IPS-NIHi7 (cell line): ENCODE data around the gene BBX.

Experiments used
- DNase-seq: peaks from one replicate; pipeline ENCODE4 v3.0.0; 2012; ENCODE audit warnings: mixed read lengths; ENCODE audit errors: extremely low spot score

BBX gene

DNA sequence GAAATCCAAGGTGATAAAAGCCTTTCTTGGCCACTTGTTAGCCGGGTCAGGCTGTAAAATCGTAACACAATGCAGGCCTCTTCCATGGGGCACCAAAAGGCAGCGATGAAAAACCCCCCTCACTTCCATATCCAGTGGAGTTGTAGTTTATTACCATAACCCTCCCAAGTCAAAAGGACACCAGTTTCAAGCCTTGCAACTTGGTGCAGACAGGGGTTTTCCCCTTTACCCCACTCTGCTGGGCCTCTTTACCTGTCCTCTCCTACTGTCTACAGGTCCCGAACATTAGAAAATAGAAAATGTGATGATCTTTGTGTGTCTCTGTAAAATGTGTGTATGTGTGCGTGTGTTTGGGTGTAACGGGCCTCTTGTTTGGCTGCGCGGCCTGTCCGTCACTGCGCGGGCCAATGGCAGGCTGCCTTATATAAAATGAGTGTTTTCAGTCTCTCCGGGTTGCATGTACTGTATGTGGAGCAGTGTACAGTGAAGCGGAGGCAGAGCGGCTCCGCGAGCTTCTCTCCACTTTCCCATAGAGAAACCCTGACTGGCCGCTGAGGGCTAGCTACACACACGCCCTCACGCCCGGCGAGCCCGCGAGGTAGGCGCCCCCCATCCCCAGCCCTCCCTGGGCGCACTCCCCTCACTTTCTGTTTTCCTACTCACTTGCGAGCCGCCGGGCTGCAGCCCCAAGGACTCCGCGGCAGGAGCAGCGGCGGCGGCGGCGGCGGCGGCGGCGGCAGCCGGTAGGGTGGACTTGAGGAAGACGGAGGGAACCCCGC, at the start of gene BBX:
TSS of gene BBX (plus strand) at position 453 of the 779 bp plus-strand sequence. CDS start 187,499 bp downstream, outside the sequence.
- peak; percentile 85 for DNase-seq

DNA sequence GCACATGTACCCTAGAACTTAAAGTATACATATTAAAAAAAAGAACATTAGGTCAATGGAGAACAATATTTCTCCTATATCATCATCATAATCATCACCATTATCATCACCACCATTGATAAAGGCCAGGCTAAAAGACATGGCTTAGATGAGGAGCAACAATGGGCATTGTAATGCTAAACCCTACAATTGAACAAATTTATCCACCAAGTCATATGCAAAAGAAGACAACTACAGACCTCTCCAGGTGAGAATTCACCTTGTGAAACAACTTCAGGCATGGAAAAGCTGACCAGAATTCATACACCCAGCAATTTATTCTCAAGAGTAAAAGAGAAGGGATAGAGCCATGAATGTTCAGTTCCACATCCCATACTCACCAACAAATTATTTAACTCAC, 46.3 kb upstream of the BBX start:
- no peak for DNase-seq

DNA sequence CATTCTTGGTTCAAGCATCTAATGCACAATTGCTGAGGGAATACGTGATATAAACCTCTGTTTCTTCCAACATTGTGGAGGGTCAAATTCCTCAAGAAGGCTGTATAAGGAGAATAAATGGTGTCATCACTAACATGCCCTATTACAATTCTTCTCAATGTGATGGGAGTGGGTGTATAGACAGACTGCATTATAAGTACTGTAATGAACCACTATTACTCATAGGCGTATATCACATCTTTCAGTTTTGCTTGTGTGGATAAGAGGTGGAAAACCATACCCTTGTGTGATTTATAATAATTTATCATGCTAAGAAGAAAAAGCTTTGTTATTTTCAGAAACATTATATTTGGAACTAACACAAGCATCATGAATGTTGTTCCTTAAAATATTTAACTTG, 35.3 kb upstream of the BBX start:
- no peak for DNase-seq

DNA sequence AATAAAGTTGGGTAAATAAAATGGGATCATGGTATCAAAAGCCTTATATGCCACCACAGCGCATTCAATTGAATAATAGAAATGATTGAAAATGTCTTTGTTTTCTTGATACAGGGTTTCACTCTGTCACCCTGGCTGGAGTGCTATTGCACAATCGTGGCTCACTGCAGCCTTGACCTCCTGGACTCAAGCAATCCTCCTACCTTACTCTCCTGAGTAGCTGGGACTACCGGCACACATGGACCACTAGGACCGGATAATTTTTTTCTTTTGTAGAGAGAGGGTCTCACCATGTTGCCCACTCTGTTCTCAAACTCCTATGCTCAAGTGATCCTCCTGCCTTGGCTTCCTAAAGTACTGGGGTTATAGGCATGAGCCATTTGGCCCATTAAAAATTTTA, 33.8 kb upstream of the BBX start:
- no peak for DNase-seq

DNA sequence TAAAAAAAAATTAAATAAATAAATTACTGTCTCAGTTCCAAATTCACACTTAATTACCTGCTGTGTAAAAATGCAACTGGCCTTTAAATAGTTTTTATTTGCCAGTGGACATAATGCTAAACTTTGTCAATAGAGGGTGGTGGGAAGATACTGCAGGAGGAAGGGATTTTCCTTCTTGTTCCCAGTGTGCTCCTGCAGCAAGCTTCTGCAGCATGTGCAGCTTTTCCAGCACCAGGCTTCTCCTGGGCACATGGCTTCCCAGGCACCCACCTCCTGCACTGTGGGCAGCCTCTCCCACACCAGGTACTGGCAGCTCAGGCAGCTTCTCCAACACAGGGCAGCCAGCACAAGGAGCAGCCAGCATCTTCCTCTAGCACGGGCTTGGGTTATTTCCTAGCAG, 29.6 kb upstream of the BBX start:
- DNase-seq: no peak

DNA sequence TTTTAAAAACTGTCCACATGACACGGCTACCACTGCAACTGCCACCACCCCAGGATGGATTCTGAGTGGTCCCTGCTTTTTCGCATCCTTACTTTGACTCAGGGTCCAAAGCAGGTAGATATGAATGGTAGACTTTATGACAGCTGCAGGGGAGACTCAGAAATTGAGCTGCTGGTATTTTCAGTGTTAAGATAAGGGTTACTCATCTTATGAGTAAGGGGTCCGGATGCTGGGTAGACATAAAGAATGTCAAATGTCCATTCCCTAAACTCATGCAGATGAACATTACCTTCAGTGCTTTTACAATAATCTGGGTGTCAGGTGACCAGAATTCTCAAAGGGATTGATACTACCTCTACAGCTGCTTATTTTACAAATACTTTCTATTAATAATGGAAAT, 25.9 kb upstream of the BBX start:
- DNase-seq: no peak

DNA sequence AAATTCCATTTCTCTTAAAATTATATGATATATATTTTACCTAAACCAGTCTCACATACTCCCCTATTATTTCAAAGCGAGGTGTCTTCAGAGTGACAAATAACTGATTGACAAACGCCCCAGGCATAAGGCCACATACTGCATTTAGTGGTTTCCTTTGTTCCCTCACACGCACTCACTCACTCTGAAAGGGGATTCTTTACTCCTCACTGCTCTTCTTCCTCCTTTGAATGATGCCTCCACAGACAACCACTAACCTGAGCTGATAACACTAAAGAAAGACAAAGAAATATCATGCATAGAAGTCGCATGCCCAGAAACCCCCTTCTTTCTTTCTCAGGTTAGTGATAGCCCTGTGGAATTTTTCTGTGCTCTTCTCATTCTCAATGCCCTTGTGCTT, 24.1 kb upstream of the BBX start:
- peak; percentile 16 for DNase-seq

DNA sequence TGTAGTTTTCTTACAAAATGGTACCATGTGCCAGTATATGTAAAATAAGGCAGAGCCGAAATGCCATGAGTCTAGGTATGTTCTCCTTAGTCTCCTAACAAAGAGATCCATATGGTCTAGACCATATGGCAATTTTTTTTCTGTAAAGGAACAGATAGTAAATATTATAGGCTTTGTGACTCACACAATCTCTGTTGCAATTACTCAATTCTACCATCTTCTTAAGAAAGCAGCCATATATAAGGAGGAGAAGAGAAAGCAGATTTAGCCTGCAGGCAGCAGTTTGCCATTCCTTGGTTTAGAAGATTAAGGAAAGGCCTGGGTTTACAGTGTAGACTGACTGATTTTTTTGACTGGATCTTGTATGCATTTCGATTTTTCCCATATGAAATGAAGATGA, 16.3 kb upstream of the BBX start:
- no peak for DNase-seq

DNA sequence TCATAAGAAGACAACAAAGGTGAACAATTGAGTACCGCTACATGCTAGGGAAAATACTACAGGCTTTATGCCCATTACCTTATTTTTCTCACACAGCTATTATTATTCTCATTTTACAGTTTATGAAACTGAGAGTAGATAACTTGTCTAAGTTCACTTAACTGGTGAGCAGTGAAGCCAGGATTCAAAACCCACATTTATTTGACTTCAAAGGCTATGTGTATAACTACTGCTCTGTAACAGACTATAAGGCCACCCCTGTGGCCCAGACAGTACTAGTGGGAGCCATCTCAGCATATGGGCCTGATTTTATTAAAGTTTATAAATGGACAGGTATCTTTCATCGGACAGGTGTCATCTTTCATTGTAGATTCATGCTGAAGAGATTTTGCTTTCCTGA, 14.4 kb upstream of the BBX start:
- no peak for DNase-seq

DNA sequence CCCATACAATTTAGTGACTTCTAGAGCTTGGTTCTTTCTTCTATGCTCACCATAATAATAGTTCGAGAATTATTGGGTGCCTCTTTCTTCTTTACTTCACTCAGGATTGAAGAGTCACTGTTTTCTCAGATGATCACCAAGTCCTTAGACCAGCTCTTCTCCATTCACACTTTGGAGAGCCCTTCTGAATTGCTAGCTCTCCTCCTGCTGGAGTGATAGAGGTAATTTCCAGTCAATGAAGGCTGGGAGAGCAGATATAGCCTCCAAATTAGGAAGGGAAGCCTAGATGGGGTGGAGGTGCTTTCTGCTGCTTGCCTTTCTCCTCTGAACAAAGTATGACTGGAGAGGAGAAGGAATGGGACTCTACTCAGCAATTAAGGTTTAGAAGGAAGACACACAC, 10.7 kb upstream of the BBX start:
- DNase-seq: peak; percentile 22

DNA sequence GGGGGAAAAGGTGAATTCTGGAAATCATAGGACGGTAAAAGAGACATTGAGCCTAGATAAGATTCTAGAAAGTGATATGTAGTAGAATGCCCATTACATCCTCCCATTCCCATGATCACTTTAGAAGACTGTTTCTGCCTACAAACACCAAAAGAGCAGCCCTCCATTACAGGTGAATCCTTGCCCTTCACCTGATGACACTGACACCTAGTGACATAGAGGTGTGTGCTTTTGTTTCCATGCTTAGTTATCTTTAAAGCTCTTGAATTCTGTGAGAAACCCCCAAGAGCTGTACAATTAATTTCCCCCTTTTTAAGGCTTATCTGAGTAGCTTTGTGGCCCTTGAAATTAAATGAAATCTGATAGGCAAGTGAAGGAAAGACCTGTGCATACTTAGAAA, 8.3 kb upstream of the BBX start:
- DNase-seq: no peak

DNA sequence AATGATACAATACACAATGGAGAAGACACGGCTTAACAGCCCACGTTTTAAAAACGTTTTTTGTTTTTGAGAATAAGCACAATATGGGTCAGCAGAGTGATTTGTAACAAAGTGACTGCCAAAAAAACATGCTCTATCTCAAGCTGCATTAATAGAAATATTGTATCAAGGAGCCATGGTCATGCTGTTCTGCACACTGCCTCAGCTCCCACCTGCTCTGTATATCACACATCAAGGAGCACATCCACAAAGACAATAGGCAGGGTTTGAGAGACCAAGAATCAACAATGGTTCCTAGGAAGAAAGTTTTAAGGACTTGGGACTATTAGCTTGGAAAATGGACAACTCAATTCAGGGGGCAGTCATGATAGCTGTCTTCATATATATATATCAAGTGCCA, 6.3 kb upstream of the BBX start:
- DNase-seq: no peak

DNA sequence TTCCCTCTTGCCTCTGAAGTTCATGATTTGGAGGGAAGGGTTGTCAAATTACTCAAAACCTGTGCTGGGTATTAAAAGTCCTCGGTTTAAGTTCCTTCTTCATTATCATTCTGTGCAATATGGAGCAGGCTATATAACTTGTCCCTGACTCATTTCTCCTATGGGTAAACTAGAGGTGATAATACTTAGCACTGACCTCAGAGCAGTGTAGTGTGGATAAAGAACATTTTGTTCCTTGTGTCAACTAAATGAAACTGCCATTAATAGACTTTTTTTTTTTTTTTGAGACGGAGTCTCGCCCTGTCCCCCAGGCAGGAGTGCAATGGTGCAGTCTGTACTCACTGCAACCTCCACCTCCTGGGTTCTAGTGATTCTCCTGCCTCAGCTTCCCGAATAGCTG, 2.2 kb upstream of the BBX start:
- DNase-seq: no peak

DNA sequence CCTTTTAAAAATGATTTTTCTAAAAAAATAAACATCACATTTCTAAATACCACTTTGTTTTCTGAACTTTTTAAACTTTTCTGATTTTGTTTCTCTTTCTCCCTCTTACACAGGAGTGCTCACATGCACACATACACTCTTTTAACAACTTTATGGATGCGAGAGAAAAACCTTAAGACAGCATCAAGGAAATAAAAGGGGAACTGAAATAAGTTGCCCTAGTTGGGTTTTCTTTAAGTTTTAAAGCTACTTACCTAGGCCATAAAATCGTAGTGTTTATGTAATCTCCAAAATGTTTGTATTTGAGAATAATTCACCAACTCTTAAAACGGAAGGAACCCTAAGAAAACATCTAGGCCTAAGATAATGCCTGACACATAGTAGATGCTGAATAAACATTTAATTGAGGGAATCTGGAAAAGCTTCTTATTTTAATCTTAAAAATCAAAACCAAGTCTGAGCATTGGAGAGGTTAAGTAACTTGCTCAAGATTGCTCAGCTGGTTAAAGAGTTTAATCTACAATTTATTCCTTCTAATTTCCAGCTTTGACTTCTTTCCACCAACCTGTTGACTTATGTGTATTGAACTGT, 1.2 kb upstream of the BBX start:
- DNase-seq: no peak

DNA sequence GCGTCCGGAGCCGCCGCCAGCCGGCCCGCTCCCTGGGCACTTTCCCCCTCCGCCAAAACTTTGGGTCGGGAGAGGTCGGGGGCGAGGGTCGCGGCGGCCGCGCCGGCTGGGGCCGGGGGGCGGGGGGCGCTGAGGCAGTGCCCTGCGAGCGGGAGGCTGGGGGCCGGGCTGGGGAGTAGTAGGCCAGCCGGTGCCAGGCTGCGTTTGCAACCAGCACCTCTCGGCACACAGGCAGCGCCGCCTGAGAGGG, 452 bp downstream of the BBX start:
- peak; percentile 27 for DNase-seq

DNA sequence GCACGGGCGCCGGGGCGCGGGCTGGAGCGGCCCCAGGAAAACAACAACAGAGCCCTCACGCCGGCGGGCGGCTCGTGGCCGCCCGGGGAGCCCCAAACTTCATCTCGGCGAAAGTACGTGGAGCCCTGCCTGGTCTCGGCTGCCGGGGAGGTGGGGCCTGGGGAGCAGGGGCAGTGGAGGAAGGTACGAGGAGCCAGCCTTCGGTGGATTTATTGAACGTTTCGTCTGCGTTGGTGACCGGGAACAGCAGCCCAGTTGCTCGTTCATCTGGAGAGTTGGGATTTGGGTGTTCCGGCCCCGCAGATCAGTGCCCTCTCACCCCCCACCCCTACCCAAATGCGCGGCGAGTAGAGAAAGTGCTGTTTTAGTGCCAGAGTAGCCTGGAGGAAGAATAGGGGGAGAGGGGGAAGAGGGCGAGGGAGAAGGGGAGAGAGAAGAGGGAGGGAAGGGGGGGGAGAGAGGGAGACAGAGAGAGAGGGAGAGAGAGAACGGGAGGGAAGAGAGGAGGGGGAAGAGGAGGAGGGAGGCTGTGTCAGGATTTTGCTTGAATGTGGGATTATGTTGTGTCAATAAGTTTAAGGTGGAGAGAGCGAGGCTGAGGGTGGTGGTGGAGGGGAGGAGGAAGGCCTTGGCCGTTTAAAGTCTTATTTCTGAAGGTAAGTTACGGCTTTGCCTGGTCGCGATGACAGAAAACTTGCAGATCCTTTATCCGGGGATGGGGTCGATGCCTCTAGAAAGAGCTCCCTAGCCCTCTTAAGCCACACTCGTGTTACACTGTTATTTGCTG, 970 bp downstream of the BBX start:
- DNase-seq: peak; percentile 34

DNA sequence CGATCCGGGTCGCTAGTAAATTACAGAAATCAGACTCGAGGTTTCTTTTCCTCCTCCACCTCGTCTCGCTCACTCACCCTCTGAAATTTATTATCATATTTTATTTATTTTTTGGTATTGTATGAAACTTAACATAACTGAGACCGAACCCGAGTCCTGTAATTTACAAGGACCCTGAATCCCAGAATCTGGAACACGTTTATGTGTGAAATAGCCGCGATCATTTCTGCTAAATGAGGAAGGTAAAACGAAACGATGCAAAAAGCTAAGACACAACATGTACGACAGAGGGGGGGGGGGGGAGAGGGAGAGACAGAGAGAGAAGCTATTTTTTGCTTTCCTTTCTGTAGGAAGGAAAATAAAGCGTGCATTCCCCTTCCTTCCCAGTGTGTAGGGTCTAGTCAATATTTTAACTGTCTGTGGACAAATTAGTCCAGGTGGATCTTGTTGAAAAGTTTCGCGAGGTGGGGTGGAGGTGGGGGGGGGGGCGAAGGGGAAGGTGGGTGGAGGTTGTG, 1.6 kb downstream of the BBX start:
- no peak for DNase-seq

DNA sequence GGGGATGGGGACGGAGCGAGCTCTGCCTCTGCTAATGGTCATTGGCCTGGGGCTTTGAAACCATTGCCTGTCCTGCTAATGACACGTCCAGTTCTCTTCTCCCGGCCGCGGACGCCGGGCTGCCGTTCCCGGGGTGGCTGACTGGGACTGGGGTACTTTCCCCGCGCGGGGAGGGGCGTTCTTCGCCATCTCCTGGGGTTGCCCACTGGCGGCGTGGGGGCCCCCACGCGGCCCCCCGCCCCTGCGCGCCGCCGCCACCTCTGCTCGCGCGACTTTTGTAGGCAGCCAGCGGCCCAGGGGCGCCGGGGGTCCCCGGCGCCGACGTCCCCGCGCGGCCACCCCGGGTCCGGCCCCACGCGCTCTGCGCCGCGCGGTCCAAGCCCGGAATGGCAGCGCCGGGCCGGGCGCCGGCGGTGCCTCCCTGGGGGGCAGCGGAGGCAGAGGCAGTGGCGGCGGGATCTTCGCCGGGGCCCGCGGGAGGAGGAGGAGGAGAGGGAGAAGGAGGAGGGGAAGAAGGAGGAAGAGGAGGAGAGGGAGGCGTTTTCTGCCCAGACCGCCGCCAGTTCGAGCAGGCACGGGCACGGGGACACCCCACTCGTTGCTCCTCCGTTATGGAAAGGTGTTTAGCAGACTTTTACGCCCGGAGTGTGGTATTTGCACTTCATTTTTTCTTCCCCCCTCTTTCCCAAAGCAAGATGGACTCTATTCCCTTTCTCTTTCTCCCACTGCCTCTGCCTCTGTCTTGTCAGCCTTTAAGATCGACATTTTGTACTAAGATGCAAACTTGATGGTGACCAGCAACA, 2.3 kb downstream of the BBX start:
- peak; percentile 43 for DNase-seq

DNA sequence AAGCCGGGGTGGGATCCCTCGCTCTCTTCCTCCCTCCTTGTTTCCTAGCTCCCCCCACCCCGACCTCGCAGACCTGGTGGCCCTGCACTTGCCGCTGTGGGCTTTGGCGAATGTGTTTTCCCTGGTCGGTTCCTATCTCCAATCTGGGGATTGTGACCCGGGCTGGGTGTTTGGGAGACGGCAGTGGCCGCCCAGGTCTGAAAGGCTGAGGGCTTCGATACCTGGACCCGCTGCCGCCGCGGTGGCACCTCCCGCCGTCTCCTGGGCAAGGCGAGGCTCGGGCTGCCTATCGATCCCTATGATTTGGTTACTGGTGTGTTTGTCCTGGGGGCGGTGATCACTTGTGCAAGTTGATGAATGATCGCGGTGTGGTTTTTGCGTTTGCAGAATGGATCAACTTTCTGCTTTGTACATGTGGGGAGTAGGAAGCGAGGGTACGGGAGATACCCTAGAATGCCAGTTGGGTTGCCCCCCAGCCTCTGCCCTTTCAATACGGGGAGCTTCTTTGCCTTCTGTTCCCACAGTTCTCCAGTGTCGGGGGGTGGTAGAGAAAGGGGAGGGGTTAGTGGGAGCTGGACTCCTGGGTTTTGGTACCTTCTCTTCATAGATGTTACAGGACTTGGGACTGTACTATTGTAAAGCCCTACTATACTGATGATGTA, 3.0 kb downstream of the BBX start:
- DNase-seq: no peak

DNA sequence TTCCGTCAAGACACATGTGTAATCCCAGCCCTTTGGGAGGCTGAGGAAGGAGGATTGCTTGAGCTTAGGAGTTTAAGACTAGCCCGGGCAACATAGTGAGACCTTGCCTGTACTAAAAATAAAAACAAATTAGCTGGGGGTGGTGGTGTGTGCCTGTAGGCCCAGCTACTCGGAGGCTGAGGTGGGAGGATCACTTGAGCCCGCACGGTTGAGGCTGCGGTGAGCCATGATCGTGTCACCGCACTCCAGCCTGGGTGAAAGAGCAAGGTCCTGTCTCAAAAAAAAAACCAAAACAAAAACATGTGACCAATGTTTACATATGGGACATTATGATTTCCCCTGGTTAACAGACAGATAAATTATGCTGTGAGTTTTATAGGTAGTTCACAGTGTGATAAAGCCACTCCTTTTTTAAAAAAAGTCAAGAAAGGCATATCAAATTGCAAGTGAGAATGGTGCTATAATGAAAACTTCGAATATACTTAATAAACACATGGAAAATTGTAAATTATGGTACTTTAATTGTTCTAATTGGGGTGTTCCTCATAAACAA, 9.2 kb downstream of the BBX start:
- no peak for DNase-seq

DNA sequence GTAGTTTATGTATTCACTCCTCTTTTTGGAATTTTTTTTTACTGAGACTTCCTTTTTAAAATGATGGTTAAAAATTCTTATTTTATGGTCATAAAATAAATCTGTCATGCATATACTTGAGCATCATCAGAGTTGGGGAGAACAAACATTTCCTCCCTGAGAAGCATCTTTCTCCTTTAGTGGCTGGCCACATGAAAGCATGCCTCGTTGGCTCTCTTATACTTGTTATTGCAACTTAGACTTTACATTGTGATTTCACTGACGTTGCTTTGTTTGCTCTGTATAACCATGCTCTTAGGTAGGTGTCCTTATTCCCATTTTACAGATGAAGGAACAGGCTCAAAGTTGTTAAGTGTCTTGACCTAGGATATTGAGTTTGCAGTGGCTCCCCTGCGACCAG, 18.1 kb downstream of the BBX start:
- no peak for DNase-seq
